ENCODE results near the gene SDK2.

GRCh38 chr17:73620414-73620813 is 23.8 kb downstream of the SDK2 start:
- no peak for TF ChIP-seq POLR2AphosphoS5 (IDR thresholded peaks at IDR 0.05; ENCODE audit: low read depth, low read length)
- TF ChIP-seq POLR2A (IDR thresholded peaks at IDR 0.05; ENCODE audit: low read depth, low read length) = no peak
- TF ChIP-seq TAF1 (IDR thresholded peaks at IDR 0.05; ENCODE audit: low read depth, low read length) = no peak
